AG04450 (cell line): ENCODE results near the gene DDX25. TPM values are rescaled to one million over a fixed set of nuclear protein-coding genes. Genes with fewer than 3 reads are reported as not detected.

Experiments used
- CTCF ChIA-PET: fragments of 300-600, 350-600 bp; formaldehyde crosslinking; extraction: SDS; loops from one replicate; lab custom pipeline; 2022; ENCODE audit warnings: antibody characterized with exemption, inconsistent platforms; lab: Charles Lee
- POLR2A ChIA-PET: fragments of 350-600 bp; formaldehyde crosslinking; extraction: SDS; loops from one replicate; lab custom pipeline; 2021; ENCODE audit warnings: antibody characterized with exemption, inconsistent platforms; lab: Yijun Ruan, JAX
- DNase-seq: peaks from one replicate; pipeline ENCODE4 v3.0.0-alpha.2; 2011; ENCODE audit warnings: low read depth, low spot score
- H3K27ac ChIP-seq: one replicate; pipeline ENCODE4 v1.5.1; 2012; ENCODE audit warnings: low read depth, low read length, control low read depth
- H3K27me3 ChIP-seq: one replicate; pipeline ENCODE4 v1.6.0; 2012; ENCODE audit warnings: low read length; ENCODE audit not compliant: control insufficient read depth, insufficient read depth
- H3K4me3 ChIP-seq: 2 replicates; pipeline ENCODE4 v1.5.1; 2011; ENCODE audit warnings: mild to moderate bottlenecking, low read depth, low read length, control low read depth
- H3K9me3 ChIP-seq: 2 replicates; pipeline ENCODE4 v1.5.1; 2012; ENCODE audit warnings: low read length; ENCODE audit not compliant: control insufficient read depth, insufficient read depth
- polyA plus RNA-seq: library from polyadenylated mRNA; depleted of rRNA; stranded (reverse); fragments of >200 nt; gene quantifications from 2 replicates; pipeline ENCODE4 v1.2.3, GENCODE V29; 2011
- TF ChIP-seq, protein P1 (sequence below): IDR thresholded peaks from 2 replicates; pipeline ENCODE4 v1.5.1; 2011; ENCODE audit warnings: low read depth, low read length, control low read depth, inconsistent platforms

Gene DDX25
- polyA plus RNA-seq, 1 experiment = not detected

DNA sequence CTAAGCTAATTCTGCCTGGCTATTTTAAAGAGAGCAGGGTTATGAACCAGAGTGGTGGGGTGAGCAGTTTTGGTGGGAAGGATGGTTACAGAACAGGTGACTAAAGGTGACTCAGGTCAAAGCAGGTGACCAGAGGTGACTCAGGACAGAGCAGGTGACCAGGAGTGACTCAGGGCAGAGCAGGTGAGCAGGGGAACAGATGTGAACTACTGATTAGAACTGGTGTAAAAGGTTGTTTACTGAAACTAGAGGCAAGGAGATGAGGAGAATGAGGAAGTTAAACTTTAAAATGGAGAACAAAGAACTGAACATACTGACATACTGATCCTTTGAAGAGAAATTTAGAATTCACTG is 32.2 kb upstream of the DDX25 start:
- ChIA-PET POLR2A (no interaction called here), CTCF (no interaction called here)

DNA sequence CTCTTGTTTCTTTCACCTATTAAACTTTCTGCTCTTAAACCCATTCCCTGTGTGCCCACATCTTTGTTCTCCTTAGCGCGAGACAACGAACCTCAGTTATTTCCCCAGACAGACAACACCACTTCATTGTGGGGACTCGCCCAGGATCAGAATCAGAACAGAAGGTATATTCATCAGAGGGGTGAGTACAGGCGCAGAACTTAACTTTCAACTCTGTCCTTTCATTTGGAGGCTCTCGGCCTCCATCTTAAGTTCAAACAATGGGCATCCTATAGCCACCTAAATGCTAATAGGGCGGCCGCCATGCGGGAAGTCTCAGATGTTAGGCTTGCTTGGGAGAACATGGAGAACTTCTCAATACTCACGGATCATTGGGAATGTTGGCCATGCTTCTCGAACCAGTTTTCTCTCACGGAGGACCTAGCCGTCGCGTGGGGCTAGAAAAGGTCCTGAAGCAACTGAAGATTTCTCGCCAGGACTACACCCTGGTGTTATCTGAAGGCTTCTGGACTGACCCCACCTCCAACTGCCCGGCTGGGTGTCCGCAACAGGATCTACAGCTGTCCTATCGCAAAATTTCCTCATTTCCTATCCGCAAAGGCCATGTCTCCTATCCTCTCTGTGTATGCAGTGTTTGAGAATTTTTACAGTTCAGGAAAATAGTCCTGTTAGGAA is 30.3 kb upstream of the DDX25 start:
- POLR2A ChIA-PET = no interaction called here
- CTCF ChIA-PET = interaction anchor here (0.6 to 0.7 kb wide), 2 partner anchors 42 to 282 kb away, joined by 3 to 4 read pairs; no protein-coding TSS in a partner anchor
- Histone ChIP-seq H3K9me3 (no peaks in the 10 kb centered on the region), H3K27me3 (peaks cover 4% of the 10 kb centered on the region), H3K4me3 (peak overlapping the region; percentile 7; the same call in 1 of the 2 replicates), H3K27ac (no peak overlapping the region)
- DNase-seq = no peak
- TF ChIP-seq, protein P1, sequence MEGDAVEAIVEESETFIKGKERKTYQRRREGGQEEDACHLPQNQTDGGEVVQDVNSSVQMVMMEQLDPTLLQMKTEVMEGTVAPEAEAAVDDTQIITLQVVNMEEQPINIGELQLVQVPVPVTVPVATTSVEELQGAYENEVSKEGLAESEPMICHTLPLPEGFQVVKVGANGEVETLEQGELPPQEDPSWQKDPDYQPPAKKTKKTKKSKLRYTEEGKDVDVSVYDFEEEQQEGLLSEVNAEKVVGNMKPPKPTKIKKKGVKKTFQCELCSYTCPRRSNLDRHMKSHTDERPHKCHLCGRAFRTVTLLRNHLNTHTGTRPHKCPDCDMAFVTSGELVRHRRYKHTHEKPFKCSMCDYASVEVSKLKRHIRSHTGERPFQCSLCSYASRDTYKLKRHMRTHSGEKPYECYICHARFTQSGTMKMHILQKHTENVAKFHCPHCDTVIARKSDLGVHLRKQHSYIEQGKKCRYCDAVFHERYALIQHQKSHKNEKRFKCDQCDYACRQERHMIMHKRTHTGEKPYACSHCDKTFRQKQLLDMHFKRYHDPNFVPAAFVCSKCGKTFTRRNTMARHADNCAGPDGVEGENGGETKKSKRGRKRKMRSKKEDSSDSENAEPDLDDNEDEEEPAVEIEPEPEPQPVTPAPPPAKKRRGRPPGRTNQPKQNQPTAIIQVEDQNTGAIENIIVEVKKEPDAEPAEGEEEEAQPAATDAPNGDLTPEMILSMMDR = no peak

More for the DNA sequence above, 32.2 kb upstream of the DDX25 start:
- no peak for DNase-seq
- TF ChIP-seq, protein P1 = no peak
- no peaks in the 10 kb centered on the region for H3K9me3 ChIP-seq
- no peak overlapping the region for H3K27ac ChIP-seq
- no peak overlapping the region for H3K4me3 ChIP-seq
- peaks cover 4% of the 10 kb centered on the region for H3K27me3 ChIP-seq

DNA sequence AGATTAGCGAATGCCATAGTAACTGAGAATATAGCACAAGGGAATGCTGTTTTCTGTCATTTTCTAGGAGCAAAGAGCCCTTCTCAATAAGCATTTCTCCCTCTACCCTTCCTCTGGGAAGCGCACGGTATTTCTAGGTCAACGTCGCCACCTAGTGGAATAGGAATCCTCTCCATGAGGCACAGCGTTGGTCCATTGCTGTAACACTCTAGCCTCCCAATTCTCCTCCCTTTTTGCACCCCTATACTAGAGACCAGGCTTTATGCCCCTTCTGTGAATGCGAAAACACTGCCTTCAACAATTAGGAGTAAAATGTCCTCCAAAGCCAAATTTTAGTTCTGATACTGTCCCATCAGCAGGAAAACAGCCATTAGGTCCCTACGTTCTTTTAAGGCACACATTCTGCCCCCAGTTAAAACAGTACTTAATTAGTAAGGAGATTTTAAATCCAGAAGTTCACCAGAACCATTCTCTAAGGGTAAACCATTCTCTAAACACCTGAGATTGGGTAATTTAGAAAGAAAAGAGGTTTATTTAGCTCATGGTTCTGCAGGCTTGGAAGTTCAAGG is 29.7 kb upstream of the DDX25 start:
- peaks cover 4% of the 10 kb centered on the region for H3K27me3 ChIP-seq
- peak; percentile 41 for DNase-seq
- TF ChIP-seq, protein P1 = peak; percentile 86
- CTCF ChIA-PET = interaction anchor here (0.5 to 1.5 kb wide), 8 partner anchors 12 to 441 kb away, joined by 3 to 6 read pairs (median 3); no protein-coding TSS in a partner anchor
- H3K27ac ChIP-seq = no peak overlapping the region
- POLR2A ChIA-PET = no interaction called here
- no peaks in the 10 kb centered on the region for H3K9me3 ChIP-seq
- H3K4me3 ChIP-seq = peak overlapping the region; percentile 7; the same call in 1 of the 2 replicates

DNA sequence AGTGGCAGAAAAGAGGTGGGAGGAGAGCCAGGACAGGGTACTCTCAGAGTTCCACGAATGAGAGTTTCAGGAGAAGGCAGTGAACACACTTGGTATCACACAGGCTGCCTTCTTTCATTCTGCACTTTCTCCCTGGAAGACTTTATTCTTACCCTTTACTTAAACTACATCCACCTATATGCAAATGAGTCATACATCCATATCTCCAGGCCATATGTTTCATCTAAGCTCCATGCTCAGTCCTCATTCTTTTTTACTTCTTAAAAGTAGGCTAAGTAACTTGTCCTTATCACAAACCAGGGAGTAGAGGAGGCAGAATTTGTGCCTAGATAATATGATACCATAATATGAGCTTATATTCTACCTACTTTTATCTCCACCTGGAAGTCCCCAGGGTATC is 23.0 kb upstream of the DDX25 start:
- DNase-seq = no peak
- ChIA-PET POLR2A (interaction anchor here (0.7 kb wide), 1 partner anchor 713 kb away, joined by 7 read pairs; no protein-coding TSS in a partner anchor), CTCF (interaction anchor here (0.6 to 1.2 kb wide), 6 partner anchors 313 to 1466 kb away, joined by 3 to 4 read pairs (median 4); partner anchors contain the start of gene FAM118B)
- H3K4me3 ChIP-seq = no peak overlapping the region
- H3K27me3 ChIP-seq = peaks cover 4% of the 10 kb centered on the region
- H3K9me3 ChIP-seq = no peaks in the 10 kb centered on the region
- TF ChIP-seq, protein P1 = no peak
- no peak overlapping the region for H3K27ac ChIP-seq

DNA sequence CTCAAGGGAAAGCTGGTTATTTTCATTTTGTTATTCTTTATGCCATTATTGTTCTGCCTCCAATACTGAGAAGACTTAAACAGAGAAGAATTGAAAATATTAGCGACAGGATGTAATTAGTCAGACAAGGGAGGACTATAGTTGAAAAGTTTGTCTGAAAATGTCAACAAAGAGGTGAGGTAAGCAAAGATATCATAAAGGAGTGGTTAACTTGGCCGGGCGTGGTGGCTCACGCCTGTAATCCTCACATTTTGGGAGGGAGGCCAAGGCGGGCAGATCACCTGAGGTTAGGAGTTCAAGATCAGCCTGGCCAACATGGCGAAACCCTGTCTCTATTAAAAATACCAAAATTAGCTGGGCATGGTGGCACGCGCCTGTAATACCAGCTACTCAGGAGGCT is 20.9 kb upstream of the DDX25 start:
- peaks cover 7% of the 10 kb centered on the region for H3K9me3 ChIP-seq
- no peak for DNase-seq
- POLR2A ChIA-PET = no interaction called here
- CTCF ChIA-PET = no interaction called here
- TF ChIP-seq, protein P1 = no peak
- H3K27me3 ChIP-seq = peaks cover 4% of the 10 kb centered on the region
- no peak overlapping the region for H3K4me3 ChIP-seq
- no peak overlapping the region for H3K27ac ChIP-seq
